HCT116 (cell line): ENCODE measurements around the gene PREX1. TPM values are rescaled to one million over a fixed set of nuclear protein-coding genes. Genes with fewer than 3 reads are reported as not detected.

Experiments used
- ATAC-seq: fragments of 200-7000 bp; cut with Tn5 transposase; 2 replicates; pipeline ENCODE4 v1.9.1; 2020; ENCODE audit warnings: mild to moderate bottlenecking, moderate library complexity
- BruUV-seq: library from RNA; stranded (reverse); fragments of 400-500 nt; replicated peaks from 2 replicates; lab custom pipeline; 2021; lab: Mats Ljungman, UMichigan
- CTCF ChIA-PET: fragments of 300-600 bp; sonication (Branson Sonifier 250); formaldehyde crosslinking; loops from one replicate; lab custom pipeline; 2021; ENCODE audit warnings: antibody characterized with exemption; lab: Charles Lee
- POLR2A ChIA-PET: fragments of 300-600, 350-600 bp; sonication (Branson Sonifier 250); formaldehyde crosslinking; loops from one replicate; lab custom pipeline; 2021; ENCODE audit warnings: antibody characterized with exemption; lab: Charles Lee
- RAD21 ChIA-PET, 2 experiments: fragments of 300-600 bp; sonication (Branson Sonifier 250); formaldehyde crosslinking; loops; one replicate each; lab custom pipeline; 2023; ENCODE audit warnings: low total read pairs in 2 of 2; ENCODE audit not compliant: uncharacterized antibody in 2 of 2, unreplicated experiment in 2 of 2, low non-redundant PET in 1 of 2; lab: Charles Lee
- DNase-seq: peaks from one replicate; pipeline ENCODE4 v3.0.0-alpha.2; 2010; ENCODE audit warnings: low read depth, low spot score
- H2AFZ ChIP-seq: fragments of 200-600 bp; shearing (Covaris generic), sonication (generic); 2 replicates; pipeline ENCODE4 v1.6.1; 2017; ENCODE audit warnings: low read depth, mixed run types, mixed read lengths, antibody characterized with exemption, low read length; ENCODE audit not compliant: poor library complexity, severe bottlenecking
- H3K27ac ChIP-seq: 2 replicates; pipeline ENCODE4 v1.5.1; 2012; ENCODE audit warnings: low read depth, low read length
- H3K27me3 ChIP-seq: fragments of 200-600 bp; sonication (generic); 2 replicates; pipeline ENCODE4 v1.6.1; 2016; ENCODE audit warnings: mixed run types, low read length, mixed read lengths; ENCODE audit not compliant: insufficient read depth
- H3K36me3 ChIP-seq, 2 experiments: fragments of 200-500 bp in 1 of 2; fragments of 200-600 bp in 1 of 2; sonication (Bioruptor generic) in 1 of 2; sonication (generic) in 1 of 2; 2 replicates each; pipeline versions ENCODE4 v1.5.1 to v1.6.1; 2014 to 2016; ENCODE audit warnings: low read length in 2 of 2, inconsistent platforms in 1 of 2, mixed read lengths in 1 of 2, mixed run types in 1 of 2; ENCODE audit not compliant: insufficient read depth in 2 of 2, control insufficient read depth in 1 of 2
- H3K4me1 ChIP-seq, 2 experiments: fragments of 200-600 bp in 1 of 2; sonication (generic) in 1 of 2; 2 replicates each; pipeline versions ENCODE4 v1.5.1 to v1.6.1; 2012 to 2017; ENCODE audit warnings: low read length in 2 of 2, inconsistent platforms in 1 of 2, mild to moderate bottlenecking in 1 of 2, mixed read lengths in 1 of 2, mixed run types in 1 of 2, moderate library complexity in 1 of 2; ENCODE audit not compliant: insufficient read depth in 2 of 2, control insufficient read depth in 1 of 2
- H3K4me2 ChIP-seq: fragments of 200-600 bp; sonication (generic); 2 replicates; pipeline ENCODE4 v1.6.1; 2017; ENCODE audit warnings: mixed run types, low read length, mixed read lengths
- H3K4me3 ChIP-seq, 2 experiments: fragments of 200-600 bp in 1 of 2; sonication (generic) in 1 of 2; replicated peaks in 1 of 2; 2 replicates each; pipeline ENCODE4 v1.5.1; 2011 to 2016; ENCODE audit warnings: low read length in 2 of 2, control low read depth in 1 of 2, low read depth in 1 of 2, mild to moderate bottlenecking in 1 of 2, mixed read lengths in 1 of 2, mixed run types in 1 of 2
- H3K79me2 ChIP-seq: fragments of 200-600 bp; sonication (generic); 2 replicates; pipeline ENCODE4 v1.6.1; 2017; ENCODE audit warnings: mild to moderate bottlenecking, mixed run types, low read length, moderate library complexity, mixed read lengths; ENCODE audit not compliant: insufficient read depth
- H3K9ac ChIP-seq: fragments of 200-600 bp; sonication (generic); 2 replicates; pipeline ENCODE4 v1.6.1; 2016; ENCODE audit warnings: low read length, mixed read lengths
- H3K9me2 ChIP-seq: fragments of 200-600 bp; sonication (generic), shearing (Covaris generic); 2 replicates; pipeline ENCODE4 v1.6.1; 2017; ENCODE audit warnings: mixed run types, mild to moderate bottlenecking, moderate library complexity; ENCODE audit not compliant: insufficient read depth
- H3K9me3 ChIP-seq, 2 experiments: fragments of 200-500 bp in 1 of 2; fragments of 200-600 bp in 1 of 2; sonication (Bioruptor generic) in 1 of 2; sonication (generic) in 1 of 2; 2 replicates each; pipeline ENCODE4 v1.6.1; 2014 to 2017; ENCODE audit warnings: low read length in 2 of 2, mixed read lengths in 2 of 2, inconsistent platforms in 1 of 2, low read depth in 1 of 2, mild to moderate bottlenecking in 1 of 2, mixed run types in 1 of 2, moderate library complexity in 1 of 2; ENCODE audit not compliant: control insufficient read depth in 1 of 2, insufficient read depth in 1 of 2
- H4K20me1 ChIP-seq: fragments of 200-600 bp; sonication (generic), shearing (Covaris generic); 2 replicates; pipeline ENCODE4 v1.6.1; 2017; ENCODE audit warnings: mixed run types, mild to moderate bottlenecking, moderate library complexity; ENCODE audit not compliant: insufficient read depth
- CBX3 ChIP-seq: IDR thresholded peaks from 2 replicates; pipeline ENCODE4 v1.6.1; 2012; ENCODE audit warnings: low read depth
- ELF1 ChIP-seq: IDR thresholded peaks from 2 replicates; pipeline ENCODE4 v1.6.1; 2012; ENCODE audit warnings: low read depth, borderline replicate concordance
- EZH2 ChIP-seq: fragments of 200-600 bp; sonication (generic); IDR thresholded peaks from 2 replicates; pipeline ENCODE4 v1.6.1; 2017; ENCODE audit warnings: antibody characterized with exemption, mixed run types
- POLR2A ChIP-seq: IDR thresholded peaks from 2 replicates; pipeline ENCODE4 v1.7.0; 2011; ENCODE audit warnings: borderline replicate concordance; ENCODE audit not compliant: insufficient read depth, insufficient read length; ENCODE audit errors: extremely low read depth
- RAD21 ChIP-seq: IDR thresholded peaks from 2 replicates; pipeline ENCODE4 v1.6.1; 2012; ENCODE audit warnings: low read depth, mild to moderate bottlenecking
- SIN3A ChIP-seq: IDR thresholded peaks from 2 replicates; pipeline ENCODE4 v1.6.1; 2012; ENCODE audit warnings: low read depth
- SP1 ChIP-seq: IDR thresholded peaks from 2 replicates; pipeline ENCODE4 v1.6.1; 2012; ENCODE audit warnings: low read depth
- SRF ChIP-seq: IDR thresholded peaks from 2 replicates; pipeline ENCODE4 v1.6.1; 2012; ENCODE audit warnings: low read depth
- TCF7L2 ChIP-seq: IDR thresholded peaks from 2 replicates; pipeline ENCODE4 v1.7.0; 2011; ENCODE audit warnings: borderline replicate concordance, inconsistent platforms; ENCODE audit not compliant: insufficient read depth, insufficient read length; ENCODE audit errors: extremely low read depth
- YY1 ChIP-seq: IDR thresholded peaks from 2 replicates; pipeline ENCODE4 v1.6.1; 2011; ENCODE audit warnings: low read length, low read depth, moderate library complexity, mild to moderate bottlenecking; ENCODE audit not compliant: insufficient replicate concordance; ENCODE audit errors: extremely low read depth
- ZNF274 ChIP-seq: fragments of 200-500 bp; sonication (Bioruptor generic); IDR thresholded peaks from 2 replicates; pipeline ENCODE4 v1.6.1; 2014; ENCODE audit warnings: mild to moderate bottlenecking, low read depth, low read length, inconsistent platforms
- intact Hi-C: fragments of 100-400 bp; cut with micrococcal nuclease; formaldehyde crosslinking; loops from 2 replicates; pipeline ENCODE4 v1.10.0; 2022
- total RNA-seq: library from RNA; stranded (reverse); gene quantifications from one replicate; pipeline ENCODE4 v1.2.1, GENCODE V29; 2021; ENCODE audit not compliant: unreplicated experiment
- TF ChIP-seq, protein P1 (sequence below), 3 experiments: fragments of 200-600 bp in 1 of 3; sonication (generic) in 1 of 3; IDR thresholded peaks in 2 of 3; conservative IDR thresholded peaks in 1 of 3; 2 replicates each; pipeline ENCODE4 v1.5.1; 2012 to 2017; ENCODE audit warnings: low read depth in 2 of 3, low read length in 2 of 3, antibody characterized with exemption in 1 of 3, borderline replicate concordance in 1 of 3, control low read depth in 1 of 3, mild to moderate bottlenecking in 1 of 3, mixed read lengths in 1 of 3, mixed run types in 1 of 3, moderate library complexity in 1 of 3; ENCODE audit not compliant: insufficient read depth in 1 of 3
- TF ChIP-seq, protein P2 (sequence below): IDR thresholded peaks from 2 replicates; pipeline ENCODE4 v1.6.1; 2011; ENCODE audit warnings: mild to moderate bottlenecking, low read length, moderate library complexity; ENCODE audit not compliant: insufficient replicate concordance; ENCODE audit errors: extremely low read depth
- TF ChIP-seq, protein P3 (sequence below): IDR thresholded peaks from 2 replicates; pipeline ENCODE4 v1.6.1; 2012; ENCODE audit warnings: low read depth

PREX1 gene
- total RNA-seq, 1 experiment from 2014 or later = 6.1 TPM

GRCh38 chr20:48818481-48818987, 9.3 kb downstream of the PREX1 start:
- no peak for ATAC-seq
- no peak overlapping the region for H2AFZ ChIP-seq
- no peaks in the 10 kb centered on the region for H4K20me1 ChIP-seq
- no peak overlapping the region for H3K4me3 ChIP-seq
- RAD21 ChIA-PET = no interaction called here
- BruUV-seq = no TSS peak
- H3K9me3 ChIP-seq = no peaks in the 10 kb centered on the region
- H3K79me2 ChIP-seq = no peaks in the 10 kb centered on the region
- CTCF ChIA-PET = no interaction called here
- H3K27me3 ChIP-seq = no peaks in the 10 kb centered on the region
- no peaks in the 10 kb centered on the region for H3K9me2 ChIP-seq
- intact Hi-C loops = no loop called here
- POLR2A ChIA-PET = no interaction called here
- no peak overlapping the region for H3K9ac ChIP-seq
- H3K4me2 ChIP-seq = no peak overlapping the region
- no peak overlapping the region for H3K27ac ChIP-seq
- no peak for DNase-seq
- TF ChIP-seq ZNF274 (no peak), RAD21 (no peak), YY1 (no peak), ELF1 (no peak), SRF (no peak), SP1 (no peak), CBX3 (no peak), SIN3A (no peak), POLR2A (no peak), TCF7L2 (no peak), EZH2 (no peak)
- TF ChIP-seq, protein P1, sequence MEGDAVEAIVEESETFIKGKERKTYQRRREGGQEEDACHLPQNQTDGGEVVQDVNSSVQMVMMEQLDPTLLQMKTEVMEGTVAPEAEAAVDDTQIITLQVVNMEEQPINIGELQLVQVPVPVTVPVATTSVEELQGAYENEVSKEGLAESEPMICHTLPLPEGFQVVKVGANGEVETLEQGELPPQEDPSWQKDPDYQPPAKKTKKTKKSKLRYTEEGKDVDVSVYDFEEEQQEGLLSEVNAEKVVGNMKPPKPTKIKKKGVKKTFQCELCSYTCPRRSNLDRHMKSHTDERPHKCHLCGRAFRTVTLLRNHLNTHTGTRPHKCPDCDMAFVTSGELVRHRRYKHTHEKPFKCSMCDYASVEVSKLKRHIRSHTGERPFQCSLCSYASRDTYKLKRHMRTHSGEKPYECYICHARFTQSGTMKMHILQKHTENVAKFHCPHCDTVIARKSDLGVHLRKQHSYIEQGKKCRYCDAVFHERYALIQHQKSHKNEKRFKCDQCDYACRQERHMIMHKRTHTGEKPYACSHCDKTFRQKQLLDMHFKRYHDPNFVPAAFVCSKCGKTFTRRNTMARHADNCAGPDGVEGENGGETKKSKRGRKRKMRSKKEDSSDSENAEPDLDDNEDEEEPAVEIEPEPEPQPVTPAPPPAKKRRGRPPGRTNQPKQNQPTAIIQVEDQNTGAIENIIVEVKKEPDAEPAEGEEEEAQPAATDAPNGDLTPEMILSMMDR (IDR thresholded peaks at IDR 0.05 in 2 of 3, conservative IDR thresholded peaks at IDR 0.05 in 1 of 3; ENCODE audit: borderline replicate concordance in 1 of 3, insufficient read depth in 1 of 3, low read depth in 2 of 3, low read length in 2 of 3) = no peak
- TF ChIP-seq, protein P2, sequence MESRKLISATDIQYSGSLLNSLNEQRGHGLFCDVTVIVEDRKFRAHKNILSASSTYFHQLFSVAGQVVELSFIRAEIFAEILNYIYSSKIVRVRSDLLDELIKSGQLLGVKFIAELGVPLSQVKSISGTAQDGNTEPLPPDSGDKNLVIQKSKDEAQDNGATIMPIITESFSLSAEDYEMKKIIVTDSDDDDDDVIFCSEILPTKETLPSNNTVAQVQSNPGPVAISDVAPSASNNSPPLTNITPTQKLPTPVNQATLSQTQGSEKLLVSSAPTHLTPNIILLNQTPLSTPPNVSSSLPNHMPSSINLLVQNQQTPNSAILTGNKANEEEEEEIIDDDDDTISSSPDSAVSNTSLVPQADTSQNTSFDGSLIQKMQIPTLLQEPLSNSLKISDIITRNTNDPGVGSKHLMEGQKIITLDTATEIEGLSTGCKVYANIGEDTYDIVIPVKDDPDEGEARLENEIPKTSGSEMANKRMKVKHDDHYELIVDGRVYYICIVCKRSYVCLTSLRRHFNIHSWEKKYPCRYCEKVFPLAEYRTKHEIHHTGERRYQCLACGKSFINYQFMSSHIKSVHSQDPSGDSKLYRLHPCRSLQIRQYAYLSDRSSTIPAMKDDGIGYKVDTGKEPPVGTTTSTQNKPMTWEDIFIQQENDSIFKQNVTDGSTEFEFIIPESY = no peak
- TF ChIP-seq, protein P3, sequence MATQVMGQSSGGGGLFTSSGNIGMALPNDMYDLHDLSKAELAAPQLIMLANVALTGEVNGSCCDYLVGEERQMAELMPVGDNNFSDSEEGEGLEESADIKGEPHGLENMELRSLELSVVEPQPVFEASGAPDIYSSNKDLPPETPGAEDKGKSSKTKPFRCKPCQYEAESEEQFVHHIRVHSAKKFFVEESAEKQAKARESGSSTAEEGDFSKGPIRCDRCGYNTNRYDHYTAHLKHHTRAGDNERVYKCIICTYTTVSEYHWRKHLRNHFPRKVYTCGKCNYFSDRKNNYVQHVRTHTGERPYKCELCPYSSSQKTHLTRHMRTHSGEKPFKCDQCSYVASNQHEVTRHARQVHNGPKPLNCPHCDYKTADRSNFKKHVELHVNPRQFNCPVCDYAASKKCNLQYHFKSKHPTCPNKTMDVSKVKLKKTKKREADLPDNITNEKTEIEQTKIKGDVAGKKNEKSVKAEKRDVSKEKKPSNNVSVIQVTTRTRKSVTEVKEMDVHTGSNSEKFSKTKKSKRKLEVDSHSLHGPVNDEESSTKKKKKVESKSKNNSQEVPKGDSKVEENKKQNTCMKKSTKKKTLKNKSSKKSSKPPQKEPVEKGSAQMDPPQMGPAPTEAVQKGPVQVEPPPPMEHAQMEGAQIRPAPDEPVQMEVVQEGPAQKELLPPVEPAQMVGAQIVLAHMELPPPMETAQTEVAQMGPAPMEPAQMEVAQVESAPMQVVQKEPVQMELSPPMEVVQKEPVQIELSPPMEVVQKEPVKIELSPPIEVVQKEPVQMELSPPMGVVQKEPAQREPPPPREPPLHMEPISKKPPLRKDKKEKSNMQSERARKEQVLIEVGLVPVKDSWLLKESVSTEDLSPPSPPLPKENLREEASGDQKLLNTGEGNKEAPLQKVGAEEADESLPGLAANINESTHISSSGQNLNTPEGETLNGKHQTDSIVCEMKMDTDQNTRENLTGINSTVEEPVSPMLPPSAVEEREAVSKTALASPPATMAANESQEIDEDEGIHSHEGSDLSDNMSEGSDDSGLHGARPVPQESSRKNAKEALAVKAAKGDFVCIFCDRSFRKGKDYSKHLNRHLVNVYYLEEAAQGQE = no peak
- TF ChIP-seq, all 23 proteins: peak for 0
- no peaks in the 10 kb centered on the region for H3K36me3 ChIP-seq
- H3K4me1 ChIP-seq = no peaks in the 10 kb centered on the region
